ENCODE results near the gene GRPEL2. TPM values are rescaled to one million over a fixed set of nuclear protein-coding genes. Genes with fewer than 3 reads are reported as not detected.

The GRPEL2 gene
- total RNA-seq, 1 experiment from 2014 or later: 86.6 TPM

- ChIA-PET POLR2A (no interaction called here), CTCF (interaction anchor here (0.6 to 4.1 kb wide), 10 partner anchors 11 to 164 kb away, joined by 3 to 36 read pairs (median 6); partner anchors contain the start of gene IL17B)
- H3K27ac Mint-ChIP-seq (ENCODE audit: low read depth, unreplicated experiment): no peak overlapping the region
Measured at GRCh38 chr5:149401051-149401450, 55.8 kb downstream of the GRPEL2 start.

GRCh38 chr5:149402291-149402690 lies 57.0 kb downstream of the GRPEL2 start:
- BruUV-seq (replicated peaks): no TSS peak
- TF ChIP-seq CTCF (IDR thresholded peaks at IDR 0.05; ENCODE audit: unreplicated experiment): no peak

More at GRCh38 chr5:149401051-149401450, 55.8 kb downstream of the GRPEL2 start:
- no peak for TF ChIP-seq CTCF (IDR thresholded peaks at IDR 0.05; ENCODE audit: unreplicated experiment)
- Mint-ChIP-seq H3K4me3 (ENCODE audit: unreplicated experiment) (no peak overlapping the region), H3K27me3 (ENCODE audit: insufficient read depth, unreplicated experiment) (no peaks in the 10 kb centered on the region), H3K9me3 (ENCODE audit: unreplicated experiment) (no peaks in the 10 kb centered on the region), H3K4me1 (ENCODE audit: insufficient read depth, unreplicated experiment) (no peaks in the 10 kb centered on the region), H3K36me3 (ENCODE audit: insufficient read depth, unreplicated experiment) (no peaks in the 10 kb centered on the region)
- DNase-seq (ENCODE audit: unreplicated experiment): no peak
- BruUV-seq (replicated peaks): no TSS peak
- intact Hi-C loops (cut with micrococcal nuclease): no loop called here

More at GRCh38 chr5:149402291-149402690, 57.0 kb downstream of the GRPEL2 start:
- no peaks in the 10 kb centered on the region for H3K9me3 Mint-ChIP-seq (ENCODE audit: unreplicated experiment)
- no peaks in the 10 kb centered on the region for H3K4me1 Mint-ChIP-seq (ENCODE audit: insufficient read depth, unreplicated experiment)
- DNase-seq (ENCODE audit: unreplicated experiment): no peak
- no peaks in the 10 kb centered on the region for H3K36me3 Mint-ChIP-seq (ENCODE audit: insufficient read depth, unreplicated experiment)
- POLR2A ChIA-PET: no interaction called here
- H3K27ac Mint-ChIP-seq (ENCODE audit: low read depth, unreplicated experiment): no peak overlapping the region
- H3K27me3 Mint-ChIP-seq (ENCODE audit: insufficient read depth, unreplicated experiment): no peaks in the 10 kb centered on the region
- CTCF ChIA-PET: interaction anchor here (1.4 to 4.1 kb wide), 2 partner anchors 14 to 21 kb away, joined by 3 to 36 read pairs; partner anchors contain the start of gene IL17B
- intact Hi-C loops (cut with micrococcal nuclease): no loop called here
- no peak overlapping the region for H3K4me3 Mint-ChIP-seq (ENCODE audit: unreplicated experiment)

Other genes starting within 250 kb of the GRPEL2 start
- gene ABLIM3, start 204.0 kb upstream of the GRPEL2 start, total RNA-seq (2022): 168 and 206 TPM in 2 replicates
- 4.8 TPM in 2 replicates for gene AFAP1L1, start 73.6 kb upstream of the GRPEL2 start, total RNA-seq (2022)
- 7.7 and 8.0 TPM in 2 replicates for gene PCYOX1L, start 12.5 kb downstream of the GRPEL2 start, total RNA-seq (2022)
- gene IL17B, start 33.8 kb downstream of the GRPEL2 start, total RNA-seq (2022): not detected in 2 replicates
- 666 and 744 TPM in 2 replicates for gene CSNK1A1, start 205.9 kb downstream of the GRPEL2 start, total RNA-seq (2022)
- gene ARHGEF37, start 236.0 kb downstream of the GRPEL2 start, total RNA-seq (2022): 3.9 and 5.1 TPM in 2 replicates

All from MCF 10A (cell line).